Activated CD4-positive, alpha-beta T cell treated with anti-CD3 and anti-CD28 coated beads, Interleukin-2, amount 50 U/mL, for 16 hours (primary cell): ENCODE data around the gene NOBOX.
"Not testable (repeated sequence)": the region's sequence is repeated elsewhere in the genome, so short reads cannot be mapped to it uniquely, and the experiment has no call there.

Experiments used
- DNase-seq: peaks from one replicate; pipeline ENCODE4 v3.0.0-alpha.2; 2020

The NOBOX gene

DNA sequence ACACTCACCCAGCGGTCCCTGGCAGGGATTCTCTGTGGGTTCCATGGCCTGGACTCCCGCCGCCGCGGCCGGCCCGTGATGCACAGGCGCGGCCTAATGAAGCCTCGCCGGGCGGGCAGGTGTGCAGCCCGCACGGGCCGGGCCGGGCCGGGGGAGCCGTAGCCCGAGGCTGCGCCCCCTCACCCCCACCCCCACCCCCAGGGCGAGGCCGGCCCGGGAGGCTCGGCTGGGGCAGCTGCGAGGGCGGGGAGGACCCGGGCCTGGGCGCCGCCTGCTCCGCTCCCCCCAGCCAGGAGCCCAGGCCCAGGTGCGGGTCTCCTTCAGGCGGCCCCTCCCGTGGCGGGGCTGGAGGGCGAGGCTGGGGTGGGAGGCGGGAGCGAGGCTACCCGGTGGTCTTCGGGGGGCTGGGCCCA, at the start of gene NOBOX:
Gene NOBOX (minus strand): TSS at position 45 of the 413 bp plus-strand sequence.
- no peak for DNase-seq

DNA sequence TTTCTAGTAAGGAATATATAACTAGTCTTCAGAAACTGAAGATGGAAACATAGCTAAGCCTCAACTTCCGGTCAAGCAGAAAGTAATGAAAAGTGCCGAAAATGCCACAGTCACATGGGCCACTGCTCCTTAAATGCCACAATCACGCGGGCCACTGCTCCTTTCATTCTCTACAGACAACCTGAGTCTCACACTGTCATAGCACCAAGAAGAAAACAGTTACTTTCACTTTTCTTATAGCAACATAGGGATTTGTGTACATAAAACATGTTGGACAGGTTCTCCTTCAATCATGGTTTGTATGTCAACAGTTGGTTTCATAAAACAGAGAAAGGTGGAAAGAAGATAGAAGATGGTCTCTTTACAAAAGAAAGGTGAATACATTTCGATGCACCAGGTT, 48.6 kb upstream of the NOBOX start:
- DNase-seq = no peak

DNA sequence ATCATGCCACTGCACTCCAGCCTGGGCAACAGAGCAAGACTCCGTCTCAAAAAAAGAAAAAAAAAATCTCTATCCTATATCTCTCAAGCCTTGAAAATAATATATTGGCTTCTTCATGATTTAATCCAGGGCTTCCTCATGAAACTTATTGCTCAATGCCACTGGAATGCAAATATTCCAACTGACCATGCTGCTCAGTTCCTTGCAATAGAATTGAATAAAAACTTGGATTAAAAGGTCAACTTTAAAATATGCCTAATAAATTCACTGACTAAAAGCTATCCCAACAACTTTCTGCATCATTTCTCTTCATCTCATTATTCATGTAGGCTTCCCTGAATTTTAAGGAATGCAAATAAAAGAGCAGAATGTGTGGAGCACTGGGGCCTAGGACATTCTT, 42.1 kb upstream of the NOBOX start:
- no peak for DNase-seq

DNA sequence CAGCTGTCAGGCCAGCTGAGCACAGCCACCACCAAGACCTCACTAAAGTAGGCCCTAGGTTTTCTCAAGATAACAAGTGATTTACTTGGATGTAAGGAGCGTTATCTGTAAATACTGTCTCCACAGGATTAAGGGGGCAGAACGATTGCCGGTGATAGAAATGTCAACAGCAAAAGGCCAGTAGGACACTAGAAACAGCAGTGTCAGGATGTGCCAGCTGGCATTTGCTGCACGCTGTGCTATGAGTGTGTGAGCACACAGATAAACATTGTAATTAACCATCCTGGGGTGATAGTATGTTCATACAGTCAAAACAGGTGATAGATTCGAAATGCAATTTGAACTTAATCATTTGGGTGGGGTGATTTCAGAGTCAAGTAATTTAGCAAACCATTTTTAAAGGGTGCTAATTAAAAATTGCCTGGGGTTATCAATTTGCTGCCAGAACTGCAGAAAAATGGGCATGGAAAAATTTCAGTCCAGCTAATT, 36.3 kb upstream of the NOBOX start:
- DNase-seq = no peak

DNA sequence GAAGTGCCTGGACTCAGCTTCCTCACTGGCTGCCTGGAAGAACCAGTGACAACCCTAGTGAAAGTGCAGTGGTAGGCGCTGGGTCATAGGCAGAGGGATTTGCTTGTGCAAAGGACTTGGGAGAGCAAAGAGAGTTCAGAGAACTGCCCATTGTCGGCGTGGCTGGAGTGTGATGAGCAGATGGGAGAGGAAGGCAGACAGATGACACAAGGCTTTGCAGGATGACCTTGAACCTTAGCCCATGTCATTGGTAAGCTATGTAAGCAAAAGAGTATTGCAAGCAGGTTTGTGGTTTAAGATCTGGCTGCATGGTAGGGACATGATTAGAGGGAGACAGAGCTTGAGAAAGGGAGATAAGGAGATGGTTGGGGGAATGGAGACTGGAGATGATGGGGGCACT, 35.3 kb upstream of the NOBOX start:
- no peak for DNase-seq

DNA sequence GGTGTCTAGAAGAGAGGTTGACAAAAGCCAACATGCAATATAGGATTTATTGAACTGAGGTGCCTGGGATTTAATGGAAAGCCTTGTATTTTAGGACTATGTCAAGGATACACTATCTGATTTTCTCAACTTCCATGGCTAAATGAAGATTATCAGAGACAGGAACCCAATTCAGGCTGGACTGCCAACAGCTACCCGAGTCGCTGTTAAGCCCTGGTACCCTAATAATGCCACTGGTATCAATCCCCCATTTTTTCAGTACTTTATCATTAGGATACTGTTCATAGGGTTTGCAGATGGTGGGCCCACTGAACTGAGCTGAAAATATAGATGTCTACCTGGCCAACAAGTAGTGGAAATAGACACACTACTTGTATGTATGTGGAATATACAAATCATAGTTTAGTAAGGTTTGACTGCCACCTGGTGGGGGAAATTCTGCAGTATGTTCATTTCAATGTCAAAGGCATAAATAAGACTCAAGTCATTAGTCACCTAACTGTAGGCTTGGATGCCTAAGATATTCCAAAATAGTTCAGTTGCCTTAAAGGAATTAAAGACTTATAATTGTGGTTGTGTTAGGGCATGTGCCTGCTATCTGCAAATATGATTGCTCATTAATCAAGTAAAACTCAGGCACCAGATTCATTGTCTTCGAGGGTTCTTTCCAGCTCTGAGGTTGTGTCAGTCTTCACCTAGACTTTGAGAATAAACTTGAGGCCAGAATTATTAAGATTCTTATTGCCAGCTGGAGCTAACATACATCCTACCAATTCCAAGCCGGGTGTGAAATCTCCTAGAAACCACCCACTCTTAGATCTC, 34.1 kb upstream of the NOBOX start:
- peak; percentile 58 for DNase-seq

DNA sequence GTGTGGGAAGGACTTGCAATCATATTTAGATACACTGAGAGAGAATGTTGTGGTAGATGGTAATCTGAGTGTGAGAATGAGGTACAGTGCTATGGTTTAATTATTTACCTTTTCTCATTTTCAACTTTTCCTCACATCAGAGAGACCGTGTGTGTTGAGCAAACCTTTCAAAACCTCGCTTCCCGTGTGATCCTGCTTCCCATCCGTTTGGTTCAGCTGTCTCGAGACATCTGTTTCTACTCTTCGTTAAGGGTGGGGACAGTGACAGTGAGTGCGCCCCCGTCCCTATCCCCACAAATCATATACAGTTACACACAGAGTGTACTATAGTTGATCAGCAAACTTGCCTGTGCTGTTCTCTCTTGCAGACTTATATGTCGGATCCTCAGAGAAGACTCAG, 33.0 kb upstream of the NOBOX start:
- DNase-seq = no peak

DNA sequence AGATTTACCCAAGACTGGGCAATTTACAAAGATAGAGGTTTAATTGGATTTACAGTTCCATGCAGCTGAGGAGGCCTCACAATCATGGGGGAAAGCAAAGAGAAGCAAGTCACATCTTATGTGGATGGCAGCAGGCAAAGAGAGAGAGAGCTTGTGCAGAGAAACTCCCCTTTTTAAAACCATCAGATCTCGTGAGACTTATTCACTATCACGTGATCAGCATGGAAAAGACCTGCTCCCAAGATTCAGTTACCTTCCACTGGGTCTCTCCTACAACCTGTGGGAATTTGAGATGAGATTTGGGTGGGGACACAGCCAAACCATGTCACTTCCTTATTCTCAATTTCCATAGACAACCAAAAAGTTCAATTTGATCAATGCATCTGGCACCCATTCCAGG, 24.9 kb upstream of the NOBOX start:
- DNase-seq = no peak

DNA sequence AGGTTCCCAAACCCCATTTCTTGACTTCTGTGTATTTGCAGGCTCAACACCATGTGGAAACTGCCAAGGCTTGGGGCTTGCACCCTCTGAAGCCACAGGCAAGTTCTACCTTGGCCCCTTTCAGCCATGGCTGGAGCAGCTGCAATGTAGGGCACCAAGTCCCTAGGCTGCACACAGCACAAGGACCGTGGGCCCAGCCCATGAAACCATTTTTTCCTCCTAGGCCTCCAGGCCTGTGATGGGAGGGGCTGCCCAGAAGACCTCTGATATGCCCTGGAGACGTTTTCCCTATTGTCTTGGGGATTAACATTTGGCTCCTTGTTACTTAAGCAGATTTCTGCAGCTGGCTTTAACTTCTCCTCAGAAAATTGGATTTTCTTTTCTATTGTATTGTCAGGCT, 24.0 kb upstream of the NOBOX start:
- not testable (repeated sequence) for DNase-seq

DNA sequence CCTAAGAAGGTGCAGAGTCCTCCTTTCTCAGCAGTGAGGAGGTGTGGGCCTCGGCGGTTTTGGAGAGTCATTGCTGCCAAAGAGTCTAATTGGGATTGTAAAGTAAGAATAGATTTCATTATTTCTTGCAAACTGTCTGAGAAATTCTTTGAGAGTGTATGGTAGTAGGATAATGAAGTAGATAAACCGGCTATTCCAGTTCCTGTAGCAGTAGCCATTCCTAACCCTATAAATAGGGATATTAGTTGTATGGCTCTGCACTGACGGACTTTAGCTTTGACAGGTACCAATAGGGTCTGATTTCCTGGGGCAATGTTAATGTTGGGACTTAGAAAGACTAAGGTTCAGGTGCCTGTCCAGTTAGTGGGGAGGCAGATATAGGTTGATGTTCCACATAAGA, 15.4 kb upstream of the NOBOX start:
- DNase-seq = not testable (repeated sequence)

DNA sequence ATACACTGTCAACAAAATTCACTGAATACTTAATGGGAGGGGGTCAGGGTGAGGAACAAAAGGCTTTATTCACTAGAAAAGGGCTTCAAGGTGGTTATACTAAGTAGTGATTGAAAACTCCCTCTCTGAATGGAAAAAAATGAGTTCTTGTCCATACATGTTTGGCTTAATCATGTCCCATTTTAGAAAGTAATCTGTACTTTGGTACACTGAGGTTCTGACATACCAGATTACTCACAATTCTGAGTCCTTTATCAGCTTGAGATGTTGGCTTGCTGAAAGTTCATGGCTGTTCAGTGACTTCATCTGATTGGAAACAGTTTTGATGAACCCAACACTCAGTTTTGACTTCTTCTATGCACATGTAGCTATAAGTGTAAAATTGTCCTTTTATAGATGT, 12.8 kb upstream of the NOBOX start:
- DNase-seq = no peak

DNA sequence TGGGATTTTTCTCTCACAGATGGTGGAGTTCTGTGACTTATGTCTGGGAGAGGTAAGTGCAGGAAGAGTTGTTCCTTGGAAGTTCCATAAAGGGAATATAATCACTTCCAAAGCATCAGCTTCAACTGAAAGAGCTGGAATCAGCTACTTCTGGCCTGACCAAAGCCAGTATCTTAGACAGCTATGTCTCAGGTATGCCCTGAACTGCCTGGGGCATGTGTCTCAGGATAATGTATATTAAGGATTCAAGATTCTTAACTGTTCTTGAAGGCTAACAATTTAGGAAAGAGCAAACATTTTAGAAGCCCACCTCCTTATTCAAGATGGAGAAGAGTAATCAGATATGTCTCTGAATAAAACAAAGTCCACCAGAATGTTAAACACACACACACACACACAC, 12.4 kb upstream of the NOBOX start:
- DNase-seq = no peak

DNA sequence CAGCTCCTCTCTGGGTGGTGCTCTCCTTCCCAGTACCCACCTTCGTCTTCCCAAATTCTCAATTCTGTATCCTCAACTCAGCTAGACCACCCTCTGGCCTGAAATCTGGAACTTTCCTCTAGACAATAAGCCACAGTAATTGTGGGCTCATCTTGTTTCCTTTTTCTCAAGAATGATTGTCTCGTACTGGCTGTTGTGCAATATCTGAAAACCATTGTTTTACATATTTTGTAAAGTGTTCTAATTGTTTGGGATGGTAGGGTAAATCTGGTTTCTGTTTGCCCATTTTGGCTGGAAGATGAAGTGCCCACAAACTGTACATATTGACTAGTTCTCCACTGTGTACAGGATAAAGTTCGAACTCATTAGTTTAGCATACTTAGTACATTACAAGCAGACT, 11.3 kb upstream of the NOBOX start:
- no peak for DNase-seq

DNA sequence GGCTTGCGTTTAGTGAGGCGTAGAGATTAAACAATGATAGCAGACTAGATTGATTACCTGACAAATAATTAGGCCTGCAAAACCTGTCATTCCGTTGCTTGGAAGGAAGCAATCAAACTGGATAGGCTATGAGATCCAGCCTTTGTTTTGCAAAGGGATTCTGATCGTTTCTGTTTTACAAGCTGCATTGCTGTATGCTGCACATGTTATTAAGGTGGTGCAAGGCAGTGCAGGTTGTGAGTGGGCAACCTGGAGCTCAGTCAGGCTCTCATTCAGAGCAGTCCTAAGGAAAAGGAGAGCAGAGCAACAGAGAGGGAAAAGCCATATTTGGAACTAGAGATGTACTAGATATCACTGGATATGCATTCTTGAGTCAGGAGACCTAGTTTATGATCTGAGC, 6.9 kb upstream of the NOBOX start:
- DNase-seq = no peak

DNA sequence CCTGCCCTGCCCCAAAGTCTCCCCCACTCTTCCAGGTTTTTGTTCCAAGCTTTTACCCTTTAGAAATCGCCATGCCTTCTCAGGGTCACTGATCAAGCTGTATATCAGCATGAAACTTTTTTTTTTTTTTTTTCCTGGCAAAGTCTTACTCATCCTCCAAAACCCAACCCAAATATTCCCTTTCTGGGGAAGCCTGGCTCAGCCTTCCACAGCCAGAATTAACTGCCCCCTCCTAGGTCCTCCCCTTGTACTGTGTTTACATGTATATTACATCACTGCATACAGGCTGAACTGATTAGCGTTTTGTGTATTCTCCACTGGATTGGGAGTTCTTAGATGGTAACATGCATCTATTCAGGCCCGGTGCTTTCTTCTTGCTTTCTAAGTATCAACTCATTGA, 4.6 kb upstream of the NOBOX start:
- no peak for DNase-seq

DNA sequence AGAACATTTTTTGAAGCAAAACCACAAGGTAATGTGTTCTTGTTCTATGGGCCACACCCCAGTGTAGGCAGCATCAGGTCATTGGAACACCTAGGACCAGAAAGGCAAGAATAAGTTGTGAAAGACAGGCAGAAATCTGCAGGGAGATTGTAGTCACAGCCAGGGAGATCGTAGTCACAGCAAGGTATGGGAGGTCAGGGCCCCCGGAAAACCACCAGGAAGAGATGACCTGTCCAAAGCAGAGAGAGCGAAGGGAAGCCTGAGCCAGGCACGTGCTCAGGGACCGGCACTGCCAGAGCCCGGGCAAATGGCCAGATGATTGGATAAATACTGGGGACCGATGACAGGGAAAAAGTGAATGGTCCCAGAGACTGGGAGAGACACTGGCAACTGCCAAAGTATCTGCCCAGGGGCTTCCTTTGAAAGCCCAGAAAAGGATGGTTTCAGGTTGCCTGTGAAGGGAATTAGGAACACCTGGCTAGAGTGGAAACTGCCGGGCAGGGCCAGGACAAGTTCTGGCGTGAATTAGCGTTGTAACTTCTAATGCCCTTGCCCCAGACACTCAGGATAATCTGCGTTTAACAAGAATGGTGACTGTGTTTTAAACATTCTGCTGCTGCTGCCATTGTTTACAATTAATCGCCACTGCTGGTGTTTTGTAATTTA, 3.9 kb upstream of the NOBOX start:
- DNase-seq = no peak

DNA sequence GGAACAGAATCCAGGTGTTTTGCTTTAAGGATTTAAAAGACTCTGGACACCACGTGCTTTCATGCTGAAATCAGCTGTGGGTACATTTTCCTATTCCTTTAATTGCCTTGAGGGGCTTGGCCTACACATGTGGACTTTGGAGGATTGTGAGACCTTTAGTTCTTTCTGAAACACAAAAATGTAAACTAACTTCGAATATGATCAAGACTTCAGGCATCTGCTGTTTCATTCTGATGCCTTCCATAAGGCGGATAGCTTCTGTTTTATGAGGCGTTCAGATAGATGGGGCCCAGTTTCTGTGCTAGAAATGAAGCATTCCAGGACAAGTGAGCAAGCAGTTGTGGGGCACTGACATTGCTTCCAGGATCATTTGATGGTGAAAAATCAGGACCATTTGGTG, 1.5 kb upstream of the NOBOX start:
- no peak for DNase-seq

DNA sequence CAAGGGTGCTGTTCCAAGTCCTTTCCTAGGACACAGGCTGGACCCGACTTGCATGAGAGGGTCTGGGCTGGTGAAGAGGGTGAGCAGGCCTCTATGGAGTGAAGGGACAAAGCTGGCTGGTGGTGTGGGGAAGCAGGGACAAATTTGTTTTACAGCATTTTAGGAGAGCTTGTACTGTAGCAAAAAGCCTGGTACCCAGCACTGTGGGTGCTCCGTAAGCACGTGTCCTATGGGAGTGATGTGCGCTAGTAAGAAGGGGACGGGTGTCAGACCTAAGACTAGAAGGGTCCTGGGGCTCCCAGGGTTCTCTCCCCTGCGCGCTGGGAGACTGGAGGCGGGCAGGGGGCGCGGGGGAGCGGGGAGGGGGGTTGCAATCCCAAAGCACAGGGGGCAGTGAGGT, 391 bp downstream of the NOBOX start:
- DNase-seq = no peak

DNA sequence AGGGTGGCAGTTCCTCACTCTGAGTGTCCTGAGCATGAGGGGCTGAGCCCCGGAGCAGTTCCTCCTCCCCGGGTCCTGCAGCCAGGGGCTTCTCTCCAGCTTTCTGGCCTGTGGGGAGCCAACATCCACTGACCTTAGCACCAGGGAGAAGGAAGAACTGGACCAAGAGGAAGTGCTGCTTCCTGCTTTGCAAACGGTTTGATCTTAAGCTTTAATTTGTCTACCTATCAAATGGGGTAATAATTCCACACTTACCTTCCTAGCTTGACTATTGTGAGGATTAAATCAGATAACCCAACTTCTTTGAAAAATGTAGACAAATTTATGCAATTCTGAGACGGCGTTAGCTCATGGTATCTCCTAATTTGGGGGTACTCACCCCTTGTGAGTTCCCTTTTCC, 2.0 kb downstream of the NOBOX start:
- DNase-seq = no peak

DNA sequence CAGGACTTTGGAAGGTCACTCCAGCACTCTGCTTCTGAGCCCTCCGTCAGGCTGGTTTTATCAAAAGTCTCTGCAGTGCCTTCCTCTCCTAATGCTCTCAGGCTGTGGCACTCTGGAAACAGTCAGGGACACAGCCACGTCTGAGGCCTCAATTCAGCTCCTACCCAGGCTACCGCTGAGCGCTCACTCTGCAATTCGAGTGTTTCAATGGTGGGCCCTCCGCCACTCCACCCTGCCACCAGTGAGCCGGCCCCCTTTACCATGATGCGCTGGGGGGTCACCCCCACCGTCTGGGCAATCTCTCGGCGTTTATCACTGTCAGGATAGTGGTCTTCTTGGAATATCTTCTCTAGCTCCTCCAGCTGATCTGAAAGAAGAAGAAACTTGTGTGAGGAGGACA, 3.5 kb downstream of the NOBOX start:
- DNase-seq = no peak

DNA sequence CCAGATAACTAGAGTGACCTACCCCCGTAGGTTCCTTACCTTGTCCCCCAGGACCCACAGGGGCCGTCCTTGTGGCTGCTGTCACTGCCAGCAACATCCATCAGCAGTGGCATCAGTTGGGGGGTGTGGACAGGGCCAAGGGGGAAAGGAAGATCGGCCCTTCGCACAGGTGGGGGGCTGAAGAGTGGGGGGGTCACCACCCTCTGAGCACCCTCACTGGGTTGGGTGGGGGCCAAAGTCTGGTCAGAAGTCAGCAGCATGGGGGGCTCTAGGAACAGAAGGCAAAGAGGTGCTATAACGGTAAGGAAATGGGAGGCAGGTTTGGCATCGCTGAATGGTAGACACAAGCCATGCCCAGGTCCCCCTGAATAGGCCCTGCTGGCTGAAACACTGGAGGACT, 4.6 kb downstream of the NOBOX start:
- no peak for DNase-seq

DNA sequence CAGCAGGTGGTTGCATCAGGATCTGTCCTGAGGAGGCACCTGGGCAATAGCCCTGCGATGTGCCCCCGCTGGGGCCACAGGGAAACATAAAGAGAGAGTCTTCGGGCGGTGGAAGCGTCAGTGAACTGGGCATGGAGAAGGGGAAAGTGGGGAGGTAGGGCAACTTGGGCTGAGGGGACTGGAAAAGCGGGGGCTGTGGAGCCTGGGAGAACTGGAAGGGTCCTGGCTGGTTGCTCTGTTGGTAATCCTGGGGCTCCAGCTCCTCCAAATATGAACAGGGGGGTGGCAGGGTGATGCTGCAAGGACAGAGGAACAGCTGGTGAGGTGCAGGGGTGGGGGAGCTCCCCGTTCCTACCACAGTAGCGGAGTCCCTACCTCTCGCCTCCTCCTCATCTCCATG, 5.2 kb downstream of the NOBOX start:
- no peak for DNase-seq

DNA sequence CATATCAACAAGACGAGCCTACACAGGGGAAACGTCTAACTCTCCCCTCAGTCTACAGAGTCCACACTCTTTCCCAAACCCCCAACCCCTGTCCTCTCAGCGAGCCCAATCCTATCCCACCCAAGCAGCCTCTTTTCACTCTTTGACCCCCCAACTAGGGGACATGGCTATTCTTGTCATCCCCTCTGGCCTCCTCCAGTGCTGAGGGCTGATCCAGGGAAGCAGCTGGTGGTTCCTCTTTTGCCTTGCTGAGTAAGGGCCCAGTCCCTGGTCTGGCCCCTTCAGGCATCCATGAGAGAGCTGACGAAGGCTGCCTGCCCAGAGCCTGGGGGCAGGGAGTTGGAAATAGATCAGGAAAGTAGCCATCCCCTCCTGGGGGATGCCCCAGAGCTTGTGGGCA, 6.4 kb downstream of the NOBOX start:
- no peak for DNase-seq

DNA sequence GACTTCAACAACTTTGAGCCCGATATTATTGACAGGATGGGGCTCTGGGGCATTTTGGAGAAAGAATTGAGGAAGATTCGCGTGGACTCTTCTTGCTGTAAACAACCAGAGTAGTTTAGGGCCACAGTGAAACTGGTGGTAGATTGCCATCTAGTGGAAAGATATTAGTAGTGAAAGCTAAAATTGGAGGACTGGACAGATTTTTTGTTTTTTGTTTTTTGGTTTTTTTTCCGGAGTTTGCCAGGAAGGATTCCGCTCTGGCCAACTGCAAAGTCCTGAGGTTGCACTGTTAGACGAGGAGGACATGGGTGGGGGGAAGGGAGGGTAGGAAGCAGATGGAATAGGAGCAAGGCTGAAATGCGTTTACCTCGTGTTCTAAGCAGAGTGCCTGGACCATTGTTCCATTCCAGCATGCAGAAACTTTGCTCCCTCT, 11.7 kb downstream of the NOBOX start:
- DNase-seq = peak; percentile 56

DNA sequence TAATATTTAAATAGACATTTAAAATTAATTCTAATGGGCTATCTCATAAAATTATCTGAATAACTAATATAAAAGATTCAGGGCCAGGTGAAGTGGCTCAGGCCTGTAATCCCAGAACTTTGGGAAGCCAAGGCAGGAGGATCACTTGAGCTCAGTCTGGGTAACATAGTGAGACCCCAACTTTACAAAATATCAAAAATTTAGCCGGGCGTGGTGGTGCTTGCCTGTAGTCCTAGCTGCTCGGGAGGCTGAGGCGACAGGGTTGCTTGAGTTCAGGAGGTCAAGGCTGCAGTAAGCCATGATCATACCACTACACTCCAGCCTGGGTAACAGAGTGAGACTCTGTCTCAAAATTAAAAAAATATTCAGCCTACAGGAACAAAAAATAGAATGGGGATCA, 12.5 kb downstream of the NOBOX start:
- no peak for DNase-seq
